ENCODE data around the gene LRP8.

Gene LRP8

GRCh38 chr1:53328009-53328461 lies at the start of gene LRP8:
LRP8 (minus strand) TSS chr1:53328070; CDS start chr1:53327912, 158 bp downstream.
- in situ Hi-C loops (cut with MboI; ENCODE audit: low sequenced_read_pairs) = no loop called here

DNA sequence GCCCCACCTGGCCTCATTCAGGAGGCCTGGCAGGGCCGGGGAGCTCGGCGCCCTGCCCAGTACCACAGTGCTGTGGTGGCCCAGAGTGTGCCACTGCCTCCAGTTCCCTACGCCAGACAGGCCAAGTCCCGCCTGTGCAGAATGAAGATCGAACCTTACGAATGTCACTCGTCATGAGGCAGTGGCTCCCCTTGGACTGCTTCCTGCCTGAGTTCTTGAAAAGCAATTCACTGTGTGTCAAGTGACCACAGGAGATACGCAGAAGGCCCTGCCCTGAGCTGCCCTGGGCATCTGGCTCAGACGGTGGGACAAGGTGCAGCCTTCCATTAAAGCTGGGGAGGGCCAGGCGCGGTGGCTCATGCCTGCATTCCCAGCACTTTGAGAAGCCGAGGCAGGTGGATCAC lies 49.6 kb upstream of the LRP8 start:
- in situ Hi-C loops (cut with MboI; ENCODE audit: low sequenced_read_pairs) = no loop called here

DNA sequence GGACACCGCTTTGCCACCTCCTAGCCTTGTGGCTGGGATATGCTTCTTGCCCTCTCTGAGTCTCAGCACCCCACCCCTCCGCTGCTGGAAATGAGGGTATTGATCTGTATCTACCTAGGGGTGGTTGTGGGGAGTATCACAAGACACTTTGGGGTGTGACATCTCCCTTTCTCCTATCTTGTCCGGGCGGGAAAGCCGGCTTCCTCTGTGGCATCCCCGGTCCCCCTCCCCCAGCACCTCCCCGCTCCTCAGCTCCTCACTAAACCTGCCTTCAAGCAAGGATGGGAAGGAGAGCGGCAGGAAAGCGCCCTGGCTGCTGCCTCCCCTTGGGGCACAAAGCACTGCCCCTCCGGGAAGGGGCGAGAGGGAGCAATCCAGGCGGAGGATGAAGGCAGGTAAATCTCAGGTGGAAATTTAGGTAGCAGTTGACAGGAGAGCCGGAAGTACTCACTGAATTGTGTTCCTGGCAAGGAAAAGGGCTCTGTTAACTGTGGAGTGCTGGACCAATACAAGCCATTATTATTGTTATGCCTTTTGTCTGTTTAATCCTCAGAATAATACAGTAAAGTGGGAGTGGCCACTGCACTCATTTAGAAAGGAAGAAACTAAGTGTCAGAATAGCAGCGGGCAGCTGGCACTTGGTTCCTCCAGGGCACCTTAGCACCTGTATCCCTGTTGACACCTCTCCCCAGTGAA lies 49.0 kb upstream of the LRP8 start:
- in situ Hi-C loops (cut with MboI; ENCODE audit: low sequenced_read_pairs) = no loop called here

GRCh38 chr1:53376041-53376461 lies 48.2 kb upstream of the LRP8 start:
- in situ Hi-C loops (cut with MboI; ENCODE audit: low sequenced_read_pairs) = no loop called here

- in situ Hi-C loops (cut with MboI; ENCODE audit: low sequenced_read_pairs) = no loop called here
Measured at GRCh38 chr1:53375440-53375839, 47.6 kb upstream of the LRP8 start.

DNA sequence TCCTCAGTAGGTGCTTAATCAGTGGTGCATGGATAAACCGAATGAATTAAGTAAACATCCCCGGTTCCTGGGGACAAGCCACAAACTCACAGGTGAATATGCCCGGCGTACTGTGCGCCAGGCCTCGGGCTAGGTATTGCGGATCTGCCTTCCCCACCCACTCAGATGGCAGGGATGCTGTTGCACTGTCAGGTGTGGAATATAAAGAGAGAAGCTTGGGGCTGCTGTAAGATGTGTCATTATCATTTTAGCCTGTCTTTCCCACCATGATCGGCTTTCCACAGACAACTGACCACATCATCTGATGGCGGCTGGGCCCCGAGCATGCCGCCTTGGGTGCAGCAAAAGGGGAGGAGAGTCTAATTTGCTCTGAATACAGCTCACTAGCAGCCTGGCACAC lies 45.4 kb upstream of the LRP8 start:
- in situ Hi-C loops (cut with MboI; ENCODE audit: low sequenced_read_pairs) = no loop called here

DNA sequence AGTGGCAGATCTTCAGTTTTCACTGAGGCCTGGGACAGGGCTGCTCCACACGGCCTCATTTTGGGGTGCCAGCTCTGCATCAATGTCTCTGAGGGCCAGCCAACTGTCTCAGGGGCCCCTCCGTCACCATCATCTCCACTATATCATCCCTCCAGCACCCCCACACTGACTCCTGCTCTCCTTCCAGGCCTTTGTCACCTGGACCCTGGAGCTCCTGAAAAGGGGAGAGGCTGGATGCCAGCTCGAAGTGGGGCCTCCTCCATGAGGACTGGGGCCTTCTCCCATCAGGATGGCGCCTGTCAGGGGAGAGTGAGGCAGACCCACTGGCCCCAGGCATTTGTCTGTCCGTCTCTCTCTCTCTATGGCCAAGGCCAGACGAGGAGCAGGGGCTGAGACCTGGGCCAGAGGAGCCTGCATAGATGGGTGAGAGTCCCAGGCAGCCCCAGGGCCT lies 44.7 kb upstream of the LRP8 start:
- in situ Hi-C loops (cut with MboI; ENCODE audit: low sequenced_read_pairs) = no loop called here

GRCh38 chr1:53371851-53372250 lies 44.0 kb upstream of the LRP8 start:
- in situ Hi-C loops (cut with MboI; ENCODE audit: low sequenced_read_pairs) = no loop called here

- in situ Hi-C loops (cut with MboI; ENCODE audit: low sequenced_read_pairs) = no loop called here
Measured at GRCh38 chr1:53371121-53371666, 43.3 kb upstream of the LRP8 start.

GRCh38 chr1:53370369-53370961 lies 42.6 kb upstream of the LRP8 start:
- in situ Hi-C loops (cut with MboI; ENCODE audit: low sequenced_read_pairs) = no loop called here

GRCh38 chr1:53369761-53370160 lies 41.9 kb upstream of the LRP8 start:
- in situ Hi-C loops (cut with MboI; ENCODE audit: low sequenced_read_pairs) = no loop called here

DNA sequence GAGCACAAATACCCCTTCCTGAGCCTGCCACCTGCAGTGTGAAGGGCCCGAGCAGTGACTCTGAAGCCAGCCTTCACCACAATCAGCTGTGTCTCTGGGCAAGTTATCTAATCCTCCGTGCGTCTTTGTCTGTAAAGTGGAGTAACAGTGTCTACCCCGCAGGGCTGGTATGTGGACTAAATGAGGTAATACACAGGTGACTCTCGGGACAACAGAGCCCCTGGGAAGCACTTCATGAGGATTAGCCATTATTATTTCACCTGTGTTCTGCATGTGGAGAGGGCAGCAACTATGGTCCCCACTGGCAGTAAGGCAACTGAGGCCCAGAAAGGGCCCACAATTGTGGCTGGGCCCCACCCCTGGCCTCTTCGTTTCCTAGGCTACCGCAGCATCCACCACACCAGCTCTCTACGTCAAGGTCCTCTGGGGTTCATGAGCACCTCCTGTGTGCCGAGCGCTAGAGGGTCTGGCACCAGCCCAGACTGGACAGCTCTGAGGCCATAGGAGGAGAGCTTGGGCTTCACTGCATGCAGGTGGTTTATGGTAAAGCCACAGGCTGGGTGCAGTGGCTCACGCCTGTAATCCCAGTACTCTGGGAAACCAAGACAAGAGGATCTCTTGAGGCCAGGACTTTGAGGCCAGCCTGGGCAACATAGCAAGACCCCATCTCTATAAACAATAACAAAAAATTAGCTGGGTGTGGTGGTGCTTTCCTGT lies 41.3 kb upstream of the LRP8 start:
- in situ Hi-C loops (cut with MboI; ENCODE audit: low sequenced_read_pairs) = no loop called here

DNA sequence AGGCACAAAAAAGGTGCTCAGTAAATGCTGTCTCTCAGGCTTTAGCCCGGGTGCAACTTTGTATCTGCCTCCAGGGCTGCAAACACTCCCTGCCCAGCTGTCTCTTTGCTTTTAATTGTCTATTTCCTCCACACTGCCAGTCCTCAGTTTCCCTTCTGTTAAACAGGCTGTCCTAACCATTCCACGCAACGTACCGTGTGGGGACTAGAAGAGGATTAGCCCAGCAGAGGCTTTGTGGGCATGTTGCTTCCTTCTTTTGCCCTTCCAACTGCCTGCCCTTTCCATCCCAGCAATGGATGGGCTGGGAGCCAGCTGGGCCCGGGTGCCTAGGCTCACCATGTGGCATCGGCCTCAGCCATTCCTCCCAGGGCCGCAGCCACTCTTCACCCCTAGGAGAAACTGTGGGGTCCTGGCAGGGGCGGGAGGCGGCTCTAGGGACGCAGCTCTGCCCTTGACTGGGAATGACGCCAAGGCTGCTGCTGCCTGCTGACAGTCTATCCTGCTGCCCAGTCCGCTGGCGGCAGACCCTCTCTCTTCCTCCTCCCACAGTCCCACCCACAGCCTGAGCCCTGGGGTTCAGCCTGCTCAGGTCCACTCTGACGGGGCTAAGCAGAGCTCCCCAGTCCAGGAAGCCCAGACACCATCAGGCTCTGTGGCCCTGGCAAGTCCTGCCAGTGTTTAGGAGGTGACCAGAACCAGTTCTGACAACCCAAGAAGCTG lies 40.6 kb upstream of the LRP8 start:
- in situ Hi-C loops (cut with MboI; ENCODE audit: low sequenced_read_pairs) = no loop called here

DNA sequence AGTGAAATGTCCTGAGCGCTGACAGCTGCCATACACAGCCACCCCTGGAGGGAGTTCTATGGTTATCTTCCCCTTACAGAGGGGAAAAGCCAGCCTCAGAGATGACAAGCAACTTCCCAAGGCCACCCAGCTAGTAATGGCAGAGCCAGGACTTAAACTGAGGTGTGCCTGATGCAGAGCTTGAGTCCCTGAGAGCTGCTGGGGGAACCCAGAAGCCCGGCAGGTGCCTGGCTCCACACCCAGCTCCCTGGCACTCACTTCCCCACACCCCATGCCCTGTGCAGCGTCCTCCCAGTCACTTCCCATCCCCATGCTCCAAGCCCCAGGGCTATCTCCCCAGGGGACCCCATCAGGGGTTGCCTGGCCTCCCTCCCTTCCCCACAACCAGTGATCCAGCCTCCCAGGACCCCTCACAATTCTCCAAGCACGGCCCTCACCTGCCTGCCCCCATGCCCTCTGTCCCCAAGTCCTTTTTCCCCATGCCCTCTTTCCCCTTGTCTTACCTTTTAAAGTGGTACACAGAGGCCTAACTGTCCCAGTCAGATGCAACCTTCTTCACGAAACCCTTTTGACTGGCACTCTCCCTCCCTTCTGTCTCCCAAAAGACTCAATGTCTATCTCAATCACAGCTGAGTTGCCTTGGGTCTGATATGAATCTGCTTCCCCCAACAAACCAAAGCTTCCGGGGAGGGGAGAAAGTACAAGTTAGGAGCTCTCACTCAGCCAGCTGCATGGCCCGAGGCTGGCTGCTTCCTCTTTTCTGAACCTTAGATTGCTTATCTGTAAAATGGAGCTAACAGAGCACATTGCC lies 39.8 kb upstream of the LRP8 start:
- in situ Hi-C loops (cut with MboI; ENCODE audit: low sequenced_read_pairs) = no loop called here

DNA sequence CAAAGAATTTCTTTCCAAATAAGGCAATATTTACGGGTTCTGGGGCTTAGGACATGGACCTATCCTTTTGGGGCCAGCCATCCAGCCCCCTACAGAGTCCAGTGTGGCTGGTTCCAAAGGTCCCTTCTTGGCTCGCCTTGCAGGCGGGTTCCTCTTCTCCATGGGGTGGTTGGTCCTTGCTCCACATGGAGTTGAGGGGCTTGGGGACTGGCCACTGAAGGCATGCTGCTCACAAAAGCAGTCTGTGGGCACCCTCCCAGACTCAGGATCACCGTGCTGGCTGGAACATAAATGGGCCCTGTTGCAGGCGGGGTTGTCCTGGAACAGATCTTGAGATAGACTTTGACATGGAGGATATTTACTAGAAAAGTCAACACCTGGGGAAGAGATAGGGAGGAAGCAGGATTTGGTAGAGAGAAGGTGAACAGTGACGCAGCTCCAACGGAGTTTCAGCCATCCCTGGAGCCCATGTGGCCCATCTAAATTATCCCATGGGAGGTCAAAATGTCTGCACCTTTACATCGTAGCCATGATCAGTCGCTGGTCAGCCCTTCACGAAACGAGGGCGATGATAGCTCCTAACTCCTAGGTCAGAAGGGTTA lies 39.1 kb upstream of the LRP8 start:
- in situ Hi-C loops (cut with MboI; ENCODE audit: low sequenced_read_pairs) = no loop called here

- in situ Hi-C loops (cut with MboI; ENCODE audit: low sequenced_read_pairs) = no loop called here
Measured at GRCh38 chr1:53365437-53366063, 37.7 kb upstream of the LRP8 start.

DNA sequence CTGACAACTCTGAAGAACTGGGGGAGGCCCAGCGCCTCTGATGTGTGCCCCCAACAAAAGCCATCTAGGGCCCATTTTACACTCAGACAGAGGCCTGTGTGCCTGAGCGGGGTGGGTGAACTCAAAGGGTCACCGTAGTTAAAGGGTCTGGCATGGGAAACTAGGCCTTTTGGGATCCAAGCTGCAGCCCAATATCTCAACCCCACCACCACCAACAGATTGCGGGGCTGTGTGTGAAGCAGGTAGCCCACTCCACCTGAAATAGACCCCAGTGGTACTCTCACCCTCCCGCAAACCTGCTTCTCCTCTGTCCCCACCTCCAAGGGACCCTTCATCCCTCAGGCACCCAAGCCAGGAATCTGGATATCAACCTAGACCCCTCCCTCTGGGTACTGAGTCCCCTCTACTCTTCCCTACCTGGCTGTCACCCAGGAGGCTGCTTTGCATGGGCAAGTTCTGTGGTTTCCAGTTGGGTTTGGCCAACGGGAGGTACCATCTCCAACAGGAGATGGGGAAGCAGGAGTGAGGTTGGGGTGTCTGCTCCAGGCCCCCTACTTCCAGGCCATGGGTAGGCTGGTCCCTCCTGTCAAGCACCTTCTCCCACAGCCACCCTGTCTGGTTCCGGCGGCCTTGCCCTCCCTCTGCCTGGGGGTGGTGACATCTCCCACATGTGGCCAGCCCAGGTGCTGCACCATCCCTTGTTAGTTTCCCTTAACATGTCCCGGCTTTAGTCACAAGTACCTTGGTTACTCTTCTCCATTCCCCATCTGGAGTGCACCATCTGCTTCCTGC lies 35.2 kb upstream of the LRP8 start:
- in situ Hi-C loops (cut with MboI; ENCODE audit: low sequenced_read_pairs) = no loop called here

DNA sequence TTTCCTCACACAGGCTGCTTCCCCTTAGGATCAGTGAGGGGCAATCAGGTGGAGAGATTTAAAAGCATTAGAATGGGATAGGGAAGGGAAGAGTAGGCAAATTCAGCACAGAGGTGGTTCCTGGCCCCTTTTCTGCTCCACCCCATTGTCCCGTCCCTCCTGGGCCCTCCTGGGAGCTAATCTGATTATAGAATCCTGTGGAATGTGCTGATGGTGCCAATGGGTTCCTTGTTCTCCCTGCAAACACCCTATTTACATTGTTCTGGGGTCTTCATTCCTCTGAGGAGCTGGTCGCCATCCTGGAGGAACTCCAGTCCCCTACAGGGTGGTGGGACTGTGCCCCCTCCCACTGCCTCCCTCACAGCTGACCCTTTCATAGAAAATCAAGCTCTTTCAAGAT lies 34.4 kb upstream of the LRP8 start:
- in situ Hi-C loops (cut with MboI; ENCODE audit: low sequenced_read_pairs) = no loop called here

DNA sequence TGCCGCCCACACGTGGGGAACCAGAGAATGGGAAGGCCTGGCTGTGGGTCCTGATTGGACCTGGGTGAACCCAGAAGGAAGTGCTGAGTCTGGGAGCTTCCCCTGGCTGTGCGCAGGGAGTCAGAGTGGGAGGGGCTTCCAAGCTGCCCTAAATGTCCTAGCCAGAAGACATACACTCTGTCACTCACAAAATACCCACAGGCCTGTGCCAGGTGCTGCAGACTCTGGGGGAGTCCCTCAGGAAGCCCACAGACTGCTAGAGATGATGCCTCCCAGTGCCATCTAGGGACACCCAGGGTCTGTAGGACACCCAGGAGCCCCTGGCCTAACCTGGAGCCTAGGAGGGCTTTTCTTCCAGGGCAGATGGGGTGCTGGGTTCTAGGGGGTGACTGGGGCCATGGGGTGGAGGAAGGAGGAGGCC lies 33.7 kb upstream of the LRP8 start:
- in situ Hi-C loops (cut with MboI; ENCODE audit: low sequenced_read_pairs) = no loop called here
